Upper lobe of right lung (tissue), 1 donor: ENCODE measurements around the gene PRCC. TPM values are rescaled to one million over a fixed set of nuclear protein-coding genes. Genes with fewer than 3 reads are reported as not detected.

ENCODE experiments used
- ATAC-seq: fragments of 200-7000 bp; cut with Tn5 transposase; one replicate; pipeline ENCODE4 v1.9.1; 2020; ENCODE audit warnings: mild to moderate bottlenecking, moderate library complexity
- DNase-seq: peaks from one replicate; pipeline ENCODE4 v3.0.0-alpha.2; 2020
- H3K27ac ChIP-seq: fragments of 200-600 bp; one replicate; pipeline ENCODE4 v1.8.0; 2022
- H3K27me3 ChIP-seq: fragments of 200-600 bp; one replicate; pipeline ENCODE4 v1.8.0; 2022; ENCODE audit warnings: mild to moderate bottlenecking
- H3K36me3 ChIP-seq: fragments of 200-600 bp; one replicate; pipeline ENCODE4 v1.8.0; 2022
- H3K4me1 ChIP-seq: fragments of 200-600 bp; one replicate; pipeline ENCODE4 v1.8.0; 2022
- H3K4me3 ChIP-seq: fragments of 200-600 bp; one replicate; pipeline ENCODE4 v1.8.0; 2022; ENCODE audit warnings: mild to moderate bottlenecking
- H3K9me3 ChIP-seq: fragments of 200-600 bp; one replicate; pipeline ENCODE4 v1.8.0; 2022
- CTCF ChIP-seq: fragments of 200-600 bp; IDR thresholded peaks from one replicate; pipeline ENCODE4 v1.8.0; 2022; ENCODE audit warnings: antibody characterized with exemption
- intact Hi-C: fragments of 100-400 bp; cut with DNase I; formaldehyde crosslinking; loops from one replicate; pipeline ENCODE4 v1.11.0; 2022
- total RNA-seq: library from RNA; stranded (reverse); fragmentation: NEBNext Ultra II Directional; extraction: Animal tissue kit (Norgen Biotek cat#: 25700); gene quantifications from one replicate; pipeline ENCODE4 v1.2.1, GENCODE V29; 2021
- donor health status: DM: no; HTN: yes; CAD: no; lungs with severe emphysema.

PRCC gene
- total RNA-seq, 1 donor from 2014 or later: 48.5 TPM

GRCh38 chr1:156828400-156829124 is 61.2 kb downstream of the PRCC start:
- TF ChIP-seq CTCF: no peak
- Histone ChIP-seq H3K36me3 (no peaks in the 10 kb centered on the region), H3K9me3 (no peaks in the 10 kb centered on the region), H3K27ac (no peak overlapping the region), H3K4me1 (no peaks in the 10 kb centered on the region), H3K27me3 (peaks cover 5% of the 10 kb centered on the region), H3K4me3 (no peak overlapping the region)
- no peak for ATAC-seq
- no peak for DNase-seq
- intact Hi-C loops: no loop called here

- ATAC-seq: no peak
- no peak for DNase-seq
- H3K36me3 ChIP-seq: no peaks in the 10 kb centered on the region
- TF ChIP-seq CTCF: no peak
- peaks cover 11% of the 10 kb centered on the region for H3K27me3 ChIP-seq
- no peak overlapping the region for H3K4me3 ChIP-seq
- intact Hi-C loops: no loop called here
- H3K4me1 ChIP-seq: no peaks in the 10 kb centered on the region
- no peaks in the 10 kb centered on the region for H3K9me3 ChIP-seq
- no peak overlapping the region for H3K27ac ChIP-seq
Measured at GRCh38 chr1:156832434-156832833, 65.1 kb downstream of the PRCC start.

GRCh38 chr1:156833603-156834002 is 66.3 kb downstream of the PRCC start:
- Histone ChIP-seq H3K4me3 (no peak overlapping the region), H3K4me1 (no peaks in the 10 kb centered on the region), H3K27ac (no peak overlapping the region), H3K36me3 (no peaks in the 10 kb centered on the region), H3K27me3 (peaks cover 16% of the 10 kb centered on the region), H3K9me3 (no peaks in the 10 kb centered on the region)
- no peak for ATAC-seq
- DNase-seq: no peak
- TF ChIP-seq CTCF: no peak
- intact Hi-C loops: no loop called here

GRCh38 chr1:156834322-156834721 is 67.0 kb downstream of the PRCC start:
- H3K4me1 ChIP-seq: no peaks in the 10 kb centered on the region
- DNase-seq (no peak), ATAC-seq (no peak)
- peaks cover 23% of the 10 kb centered on the region for H3K27me3 ChIP-seq
- intact Hi-C loops: no loop called here
- H3K4me3 ChIP-seq: no peak overlapping the region
- no peak overlapping the region for H3K27ac ChIP-seq
- H3K9me3 ChIP-seq: no peaks in the 10 kb centered on the region
- no peak for TF ChIP-seq CTCF
- no peaks in the 10 kb centered on the region for H3K36me3 ChIP-seq

GRCh38 chr1:156836041-156836654 is 68.8 kb downstream of the PRCC start:
- Histone ChIP-seq H3K36me3 (no peaks in the 10 kb centered on the region), H3K27me3 (peaks cover 31% of the 10 kb centered on the region), H3K4me3 (no peak overlapping the region), H3K9me3 (no peaks in the 10 kb centered on the region), H3K27ac (no peak overlapping the region), H3K4me1 (no peaks in the 10 kb centered on the region)
- ATAC-seq (no peak), DNase-seq (no peak)
- no peak for TF ChIP-seq CTCF
- intact Hi-C loops: no loop called here
